Inflammatory macrophage treated with lipopolysaccharide for 1 hour (primary cell): ENCODE data around the gene DNAJB14.

Source experiments
- DNase-seq, 2 donors: peaks; one replicate each; pipeline ENCODE4 v3.0.0-alpha.2; 2020 to 2022

The DNAJB14 gene

GRCh38 chr4:99943904-99944437 is 2.4 kb downstream of the DNAJB14 start:
- DNase-seq: no peak

- DNase-seq: no peak
Measured at GRCh38 chr4:99938243-99938753, 8.1 kb downstream of the DNAJB14 start.

- DNase-seq: no peak
Measured at GRCh38 chr4:99934891-99935290, 11.5 kb downstream of the DNAJB14 start.

DNA sequence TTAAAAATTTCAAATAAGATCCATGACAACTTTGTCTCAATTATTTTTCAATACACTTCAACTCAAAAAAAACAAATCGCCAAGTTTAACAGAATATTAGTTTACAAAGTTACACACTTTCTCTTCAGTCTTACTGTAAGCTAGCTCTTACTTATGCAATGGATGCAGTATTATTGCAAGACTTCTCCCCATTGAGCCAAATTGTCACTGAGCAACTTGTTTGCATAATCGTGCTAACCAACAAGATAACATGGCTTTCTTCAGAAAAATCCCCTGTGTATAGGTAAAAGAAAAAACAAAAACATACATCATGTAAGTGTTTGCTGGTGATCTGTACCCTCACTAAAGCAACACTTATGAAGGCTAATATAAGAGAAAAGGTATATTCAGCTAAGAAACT is 18.9 kb downstream of the DNAJB14 start:
- no peak for DNase-seq

DNA sequence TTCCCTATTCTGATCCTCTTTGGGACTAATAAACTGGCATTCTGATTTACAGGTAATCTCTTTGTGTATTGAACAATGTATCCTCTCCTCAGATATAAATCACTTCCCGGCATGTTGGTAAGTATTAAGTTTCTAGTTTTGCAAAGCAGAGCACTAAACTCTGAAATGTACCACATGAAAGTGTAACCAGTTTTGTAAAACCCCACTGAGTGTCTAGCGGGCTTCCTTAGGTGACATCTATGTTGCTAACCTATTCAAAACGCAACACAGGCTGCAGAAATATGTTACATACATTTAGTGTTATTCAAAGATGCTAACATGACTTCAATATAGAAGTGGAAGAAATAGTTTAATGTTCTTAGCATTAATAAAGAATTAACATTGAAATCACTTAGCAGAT is 25.2 kb downstream of the DNAJB14 start:
- DNase-seq: no peak

- DNase-seq: no peak
Measured at GRCh38 chr4:99918656-99919055, 27.8 kb downstream of the DNAJB14 start.

DNA sequence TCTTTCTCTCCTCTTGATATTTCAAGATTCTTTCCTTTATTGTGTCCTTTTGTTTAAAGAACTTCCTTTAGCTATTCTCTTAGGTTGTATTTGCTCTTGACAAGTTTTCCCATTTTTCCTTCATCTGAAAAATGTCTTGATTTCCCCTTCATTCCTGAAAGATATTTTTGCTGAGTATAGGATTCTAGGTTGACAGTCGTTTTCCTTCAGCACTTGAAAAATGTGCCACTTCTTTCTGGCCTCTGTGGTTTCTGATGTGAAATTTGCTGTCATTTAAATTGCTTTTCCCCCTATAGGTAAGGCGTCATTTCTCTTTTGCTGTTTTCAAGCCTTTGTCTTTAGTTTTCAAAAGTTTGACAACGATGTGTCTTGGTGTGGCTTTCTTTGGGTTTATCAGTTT is 28.8 kb downstream of the DNAJB14 start:
- no peak for DNase-seq

DNA sequence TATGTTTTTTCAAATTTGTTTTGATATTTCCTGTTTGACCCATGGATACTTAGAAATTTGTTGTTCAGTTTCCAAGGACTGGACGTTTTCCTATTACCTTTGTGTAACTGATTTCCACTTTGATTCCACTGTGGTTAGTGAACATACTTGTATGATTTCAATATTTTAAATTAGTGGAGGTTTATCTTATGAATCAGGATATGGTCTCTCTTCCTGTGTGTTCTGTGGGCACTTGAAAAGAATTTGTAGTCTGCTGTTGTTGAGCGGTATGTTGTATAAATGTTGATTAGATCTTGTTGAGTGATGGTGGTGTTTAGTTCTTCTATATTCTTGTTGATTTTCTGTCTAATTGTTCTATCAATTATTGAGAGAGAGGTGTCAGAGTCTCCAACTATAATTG is 31.0 kb downstream of the DNAJB14 start:
- DNase-seq: no peak

- no peak for DNase-seq
Measured at GRCh38 chr4:99894998-99895397, 51.4 kb downstream of the DNAJB14 start.

DNA sequence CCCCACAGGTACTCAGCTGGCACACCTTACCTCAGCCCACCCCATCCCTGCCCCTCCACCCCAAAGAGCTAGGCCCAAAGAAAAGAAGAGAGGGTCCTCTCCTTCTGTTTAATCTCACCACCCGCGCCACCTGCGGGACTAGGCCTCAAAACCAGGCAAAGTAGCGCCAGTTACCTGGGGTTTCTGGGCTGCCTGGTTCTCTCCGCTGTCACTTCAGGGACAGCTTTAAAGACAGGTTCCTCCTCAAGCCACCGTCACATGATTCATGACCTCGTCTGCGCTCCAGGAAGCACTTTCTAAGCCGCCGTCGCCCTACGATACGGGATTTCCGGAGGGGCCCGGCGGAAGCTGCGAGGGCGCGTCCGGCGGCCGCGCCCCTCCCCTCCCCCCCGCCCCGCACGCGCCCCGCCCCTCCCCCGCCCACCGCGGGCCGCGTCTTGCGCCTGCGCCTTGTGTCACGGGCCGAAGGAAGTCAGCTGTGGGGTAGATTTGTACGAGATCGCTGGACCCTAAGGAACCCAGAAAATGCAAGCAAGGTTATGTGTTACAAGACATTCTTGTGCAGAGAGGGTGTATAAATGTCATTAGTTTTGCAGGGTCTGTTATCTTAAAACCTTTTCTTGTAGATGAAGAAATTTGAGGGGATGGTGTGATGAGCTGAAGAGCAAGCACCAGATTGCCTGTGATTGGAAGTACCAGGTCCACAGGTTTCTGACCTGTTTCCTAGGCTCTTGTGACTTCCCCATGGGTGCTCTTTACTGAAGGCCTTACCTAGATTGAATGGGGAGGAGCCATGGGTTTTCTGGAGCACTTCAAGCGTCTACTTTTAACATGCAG is 52.0 kb downstream of the DNAJB14 start, which contains the start of gene LAMTOR3:
Gene LAMTOR3 (minus strand): TSS at position 267 of the 837 bp plus-strand sequence. CDS start 464 bp downstream, outside the sequence.
- peak; percentile 90 to 93 for DNase-seq

DNA sequence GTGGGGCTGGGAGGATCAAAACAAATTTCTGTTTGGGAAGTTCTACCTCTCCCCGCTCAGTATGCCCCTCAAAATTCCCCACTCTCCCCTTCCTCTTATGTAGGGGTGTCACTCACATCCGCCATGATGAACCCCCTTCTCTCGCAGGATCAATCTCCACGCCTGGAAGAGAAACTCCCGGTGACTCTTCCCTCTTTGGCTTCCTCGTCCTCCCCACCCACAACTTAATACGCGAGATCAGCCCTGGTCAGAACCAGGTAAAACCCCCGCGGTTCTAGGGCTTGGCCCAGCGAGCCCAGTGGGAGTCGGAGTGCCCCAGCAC is 52.6 kb downstream of the DNAJB14 start:
- DNase-seq: peak; percentile 52 to 68

DNA sequence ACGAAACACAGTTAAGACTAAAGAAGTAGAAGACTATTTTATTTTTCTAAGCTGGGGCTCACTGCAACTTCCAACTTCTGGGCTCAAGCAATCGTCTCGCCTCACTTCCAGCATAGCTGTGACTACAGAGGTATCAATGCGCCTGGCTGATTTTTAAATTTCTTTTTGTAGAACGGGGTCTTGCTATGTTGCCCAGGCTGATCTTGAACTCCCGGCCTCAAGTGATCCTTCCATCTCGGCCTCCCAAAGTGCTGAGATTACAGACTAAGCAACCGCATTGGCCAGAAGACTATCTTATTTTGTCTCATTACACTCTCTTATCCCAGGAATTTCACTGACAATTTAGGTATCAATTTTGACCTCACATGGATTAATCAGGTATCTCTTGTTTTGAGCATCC is 53.4 kb downstream of the DNAJB14 start:
- no peak for DNase-seq

GRCh38 chr4:99891351-99891750 is 55.1 kb downstream of the DNAJB14 start:
- no peak for DNase-seq

GRCh38 chr4:99887837-99888236 is 58.6 kb downstream of the DNAJB14 start:
- DNase-seq: no peak

DNA sequence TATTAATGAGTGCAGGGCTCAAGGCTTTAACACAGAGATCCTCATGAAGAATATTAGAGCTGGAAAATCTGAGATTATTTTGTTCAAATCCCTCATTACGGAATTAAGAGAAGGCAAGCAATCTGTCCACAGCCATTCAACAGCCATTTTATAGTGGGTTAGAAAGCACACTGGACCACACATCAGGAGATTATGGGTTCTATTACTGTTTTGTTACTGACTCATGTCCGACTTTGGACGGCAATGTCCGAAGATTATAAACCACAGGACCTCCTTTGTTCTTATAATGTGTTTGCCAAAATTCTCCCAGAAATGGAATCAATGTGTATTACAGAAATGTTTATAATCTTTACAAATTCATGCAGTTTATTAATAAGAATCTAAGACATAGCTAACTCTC is 60.3 kb downstream of the DNAJB14 start:
- DNase-seq: no peak

DNA sequence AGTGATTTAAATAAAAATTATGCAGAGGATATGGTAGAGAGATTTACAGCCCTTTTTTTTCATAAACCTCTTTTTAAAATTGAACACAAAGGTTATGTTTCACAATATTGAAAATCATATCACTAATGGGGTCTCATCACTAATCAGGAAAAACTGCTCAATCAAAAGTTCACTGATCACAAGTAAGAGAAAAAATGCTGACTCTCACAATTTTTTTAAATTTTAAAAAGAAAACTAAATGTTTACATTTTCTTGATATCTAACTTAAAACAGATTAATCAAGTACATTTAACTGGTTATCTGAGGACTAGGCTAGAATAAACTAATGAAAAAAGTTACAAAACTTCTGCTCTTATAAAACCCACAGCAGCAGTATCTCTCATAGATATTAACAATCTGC is 60.7 kb downstream of the DNAJB14 start:
- no peak for DNase-seq

DNA sequence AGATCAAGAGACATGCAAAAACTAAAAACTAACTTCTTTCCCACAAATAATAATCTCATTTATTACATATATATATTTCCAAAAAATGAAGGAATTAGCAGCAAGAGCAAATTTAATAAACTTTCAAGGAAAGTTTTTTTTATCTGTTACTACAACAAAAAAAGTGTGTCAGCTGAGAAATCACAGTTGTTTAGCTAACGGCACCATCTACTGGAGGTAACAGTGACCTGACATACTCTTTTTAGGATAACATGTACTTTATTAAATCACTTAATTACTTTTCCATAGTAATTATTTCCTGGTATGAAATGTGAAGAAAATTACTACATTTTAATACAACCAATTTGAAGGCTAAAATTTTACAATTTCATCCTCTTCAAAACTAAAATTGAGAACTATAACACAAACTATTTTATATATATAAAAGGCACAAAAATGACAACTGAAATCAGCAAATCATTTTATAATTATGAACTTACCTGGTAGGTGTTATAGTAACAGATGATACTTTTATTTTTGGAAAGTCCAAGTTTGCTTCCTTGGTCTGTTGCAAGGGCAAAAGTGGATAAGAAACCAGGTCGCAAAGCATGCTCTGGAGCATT is 61.3 kb downstream of the DNAJB14 start:
- DNase-seq: peak; percentile 15 to 43

DNA sequence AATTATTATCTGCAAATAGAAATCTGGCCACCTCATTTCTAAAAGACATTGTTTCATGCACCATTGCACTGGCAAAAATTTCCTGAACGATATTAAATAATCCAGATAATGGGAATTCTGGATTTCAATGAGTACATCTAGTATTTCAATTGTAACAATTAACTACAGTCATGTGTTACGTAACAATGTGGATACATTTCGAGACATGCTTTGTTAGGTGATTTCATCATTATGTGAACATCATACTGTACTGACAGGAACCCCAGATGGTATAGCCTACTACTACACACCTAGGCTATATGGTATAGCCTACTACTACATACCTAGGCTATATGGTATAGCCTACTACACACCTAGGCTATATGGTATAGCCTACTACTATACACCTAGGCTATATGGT is 67.0 kb downstream of the DNAJB14 start:
- peak in 1 of 2 donors; percentile 14 for DNase-seq

DNA sequence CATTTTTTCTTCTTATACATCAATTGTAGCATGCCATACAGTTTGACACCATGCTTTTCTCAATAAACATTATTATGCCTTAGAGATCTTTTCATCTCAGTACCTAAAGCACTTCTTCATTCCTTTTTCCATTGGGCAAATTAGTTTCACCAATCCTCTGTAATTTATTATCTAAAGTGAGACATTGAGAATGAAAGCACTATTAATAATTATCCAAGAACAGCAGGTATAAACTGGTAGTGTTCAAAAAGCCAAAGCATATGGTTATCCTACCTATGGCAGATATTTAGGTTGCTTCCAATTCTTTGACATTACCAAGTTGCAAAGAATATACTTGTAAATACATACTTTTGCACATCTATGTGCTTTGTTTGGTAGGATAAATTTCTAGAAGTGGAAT is 67.8 kb downstream of the DNAJB14 start:
- DNase-seq: no peak

DNA sequence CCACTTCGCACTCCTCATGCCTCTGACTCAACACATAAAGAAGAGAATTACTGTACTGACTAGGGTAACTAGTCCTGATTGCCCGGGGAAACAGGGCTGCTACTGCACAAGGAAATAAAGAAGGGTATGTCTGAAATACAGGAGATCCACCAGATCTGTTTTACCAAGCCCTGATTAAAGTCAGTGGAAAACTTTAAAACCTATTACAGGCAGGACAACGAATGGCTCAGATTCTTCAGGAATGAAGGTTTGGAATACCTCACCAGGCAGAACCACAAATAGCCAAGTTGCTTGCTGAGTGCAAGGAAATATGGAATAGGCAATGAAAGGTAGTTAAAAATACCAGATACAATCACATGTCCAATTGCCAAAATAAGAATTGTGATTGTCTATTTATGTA is 69.5 kb downstream of the DNAJB14 start:
- no peak for DNase-seq

- no peak for DNase-seq
Measured at GRCh38 chr4:99875071-99875470, 71.3 kb downstream of the DNAJB14 start.

GRCh38 chr4:99872570-99872969 is 73.8 kb downstream of the DNAJB14 start:
- DNase-seq: no peak

- no peak for DNase-seq
Measured at GRCh38 chr4:99868126-99868596, 78.3 kb downstream of the DNAJB14 start.

- DNase-seq: no peak
Measured at GRCh38 chr4:99863804-99864203, 82.6 kb downstream of the DNAJB14 start.
